Activated T-cell treated with anti-CD3 and anti-CD28 coated beads, Interleukin-2, amount 50 U/mL, for 24 hours (primary cell): Measurements from ENCODE around the gene BRF1.

Source experiments
- DNase-seq: peaks from one replicate; pipeline ENCODE4 v3.0.0-alpha.2; 2020
- H3K27ac Mint-ChIP-seq: 2 replicates; pipeline ENCODE4 v1.8.0; 2020; ENCODE audit warnings: mild to moderate bottlenecking, mixed read lengths
- H3K27me3 Mint-ChIP-seq: 2 replicates; pipeline ENCODE4 v1.8.0; 2020; ENCODE audit warnings: mixed read lengths
- H3K36me3 Mint-ChIP-seq: 2 replicates; pipeline ENCODE4 v1.8.0; 2020; ENCODE audit warnings: low read depth, mixed read lengths
- H3K4me1 Mint-ChIP-seq: 2 replicates; pipeline ENCODE4 v1.8.0; 2020; ENCODE audit warnings: low read depth, mixed read lengths
- H3K4me3 Mint-ChIP-seq: 2 replicates; pipeline ENCODE4 v1.8.0; 2020; ENCODE audit warnings: mild to moderate bottlenecking, moderate library complexity, mixed read lengths
- H3K9me3 Mint-ChIP-seq: 2 replicates; pipeline ENCODE4 v1.8.0; 2020; ENCODE audit warnings: mixed read lengths

BRF1 gene

GRCh38 chr14:105300542-105301102, at the start of gene BRF1:
Gene BRF1, minus strand, starts transcription at chr14:105301001. Its CDS starts 372 bp downstream, at chr14:105300629.
- Mint-ChIP-seq H3K9me3 (no peaks in the 10 kb centered on the region), H3K4me3 (peak within 1 kb of the TSS; percentile 90), H3K4me1 (peaks cover 39% of the 10 kb centered on the region)

GRCh38 chr14:105349992-105350391, 49.2 kb upstream of the BRF1 start:
- H3K27me3 Mint-ChIP-seq = no peaks in the 10 kb centered on the region

More at GRCh38 chr14:105300542-105301102, at the start of gene BRF1:
- DNase-seq = peak; percentile 99
- Mint-ChIP-seq H3K36me3 (peaks cover 9% of the 10 kb centered on the region), H3K27me3 (no peaks in the 10 kb centered on the region), H3K27ac (peak within 1 kb of the TSS; percentile 96)

GRCh38 chr14:105348945-105349699, 48.3 kb upstream of the BRF1 start:
- H3K4me1 Mint-ChIP-seq = peaks cover 3% of the 10 kb centered on the region
- no peaks in the 10 kb centered on the region for H3K27me3 Mint-ChIP-seq
- no peak for DNase-seq

More at GRCh38 chr14:105349992-105350391, 49.2 kb upstream of the BRF1 start:
- Mint-ChIP-seq H3K4me3 (no peak overlapping the region), H3K4me1 (peaks cover 3% of the 10 kb centered on the region), H3K9me3 (no peaks in the 10 kb centered on the region), H3K36me3 (peaks cover 2% of the 10 kb centered on the region), H3K27ac (no peak overlapping the region)
- no peak for DNase-seq

DNA sequence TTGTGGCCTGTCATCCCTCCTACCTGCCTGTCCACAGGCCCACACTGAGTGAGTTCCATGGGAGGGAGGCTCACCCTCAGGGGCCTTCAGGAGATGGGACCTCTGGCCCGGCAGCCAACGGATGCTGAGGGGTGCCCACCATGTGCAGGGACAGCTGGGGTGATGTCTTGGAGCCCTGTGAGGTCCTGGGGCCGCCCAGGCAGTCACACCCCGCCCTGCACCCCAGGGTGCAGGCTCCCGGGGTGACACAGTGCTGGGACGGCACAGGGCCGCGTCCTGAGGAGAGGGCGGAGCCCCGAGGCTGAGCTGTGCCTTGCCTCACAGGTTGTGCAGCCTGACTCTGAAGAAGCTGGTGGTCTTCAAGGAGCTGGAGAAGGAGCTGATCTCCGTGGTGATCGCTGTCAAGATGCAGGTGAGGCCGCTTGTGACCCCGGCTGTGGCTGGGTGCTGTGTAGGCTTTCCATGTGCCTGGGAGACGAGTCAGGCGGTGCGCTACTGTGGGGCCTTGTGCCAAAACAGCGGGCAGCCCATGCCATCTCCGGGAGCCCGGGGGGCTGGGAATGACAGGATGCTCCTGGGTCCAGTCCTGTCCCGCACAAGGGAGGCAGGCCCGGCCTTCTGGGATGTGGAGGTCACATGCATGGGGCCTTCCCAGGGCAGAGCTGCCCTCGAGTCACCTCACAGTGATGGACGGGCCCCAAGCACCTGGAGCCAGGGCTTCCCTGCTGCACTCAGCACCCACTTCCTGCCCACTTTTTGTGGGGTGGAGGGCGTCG, 47.6 kb upstream of the BRF1 start:
- Mint-ChIP-seq H3K36me3 (peaks cover 2% of the 10 kb centered on the region), H3K9me3 (no peaks in the 10 kb centered on the region), H3K4me1 (peaks cover 3% of the 10 kb centered on the region), H3K27me3 (no peaks in the 10 kb centered on the region), H3K4me3 (no peak overlapping the region), H3K27ac (no peak overlapping the region)
- no peak for DNase-seq

More at GRCh38 chr14:105348945-105349699, 48.3 kb upstream of the BRF1 start:
- no peaks in the 10 kb centered on the region for H3K9me3 Mint-ChIP-seq
- H3K36me3 Mint-ChIP-seq = peaks cover 2% of the 10 kb centered on the region
- no peak overlapping the region for H3K27ac Mint-ChIP-seq
- H3K4me3 Mint-ChIP-seq = no peak overlapping the region

DNA sequence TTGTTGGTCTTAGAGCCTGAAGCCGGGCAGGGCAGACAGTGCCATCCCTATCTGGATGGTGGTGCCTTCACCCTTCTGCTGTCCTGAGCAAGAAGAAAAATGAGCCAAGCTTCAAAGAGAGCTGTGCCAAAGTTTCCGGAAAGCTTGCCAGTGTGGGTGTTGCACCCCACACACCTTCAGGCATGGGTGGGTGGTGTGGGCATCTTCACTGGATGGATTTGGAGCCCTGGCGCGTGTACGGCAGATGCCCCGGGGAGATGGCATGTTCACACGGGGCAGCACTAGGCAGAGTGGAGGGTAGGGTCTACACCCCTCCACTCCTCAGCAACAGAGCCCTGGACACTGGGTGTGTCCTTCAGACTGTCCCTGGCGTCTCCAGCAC, 46.8 kb upstream of the BRF1 start:
- Mint-ChIP-seq H3K27ac (no peak overlapping the region), H3K4me3 (no peak overlapping the region)

DNA sequence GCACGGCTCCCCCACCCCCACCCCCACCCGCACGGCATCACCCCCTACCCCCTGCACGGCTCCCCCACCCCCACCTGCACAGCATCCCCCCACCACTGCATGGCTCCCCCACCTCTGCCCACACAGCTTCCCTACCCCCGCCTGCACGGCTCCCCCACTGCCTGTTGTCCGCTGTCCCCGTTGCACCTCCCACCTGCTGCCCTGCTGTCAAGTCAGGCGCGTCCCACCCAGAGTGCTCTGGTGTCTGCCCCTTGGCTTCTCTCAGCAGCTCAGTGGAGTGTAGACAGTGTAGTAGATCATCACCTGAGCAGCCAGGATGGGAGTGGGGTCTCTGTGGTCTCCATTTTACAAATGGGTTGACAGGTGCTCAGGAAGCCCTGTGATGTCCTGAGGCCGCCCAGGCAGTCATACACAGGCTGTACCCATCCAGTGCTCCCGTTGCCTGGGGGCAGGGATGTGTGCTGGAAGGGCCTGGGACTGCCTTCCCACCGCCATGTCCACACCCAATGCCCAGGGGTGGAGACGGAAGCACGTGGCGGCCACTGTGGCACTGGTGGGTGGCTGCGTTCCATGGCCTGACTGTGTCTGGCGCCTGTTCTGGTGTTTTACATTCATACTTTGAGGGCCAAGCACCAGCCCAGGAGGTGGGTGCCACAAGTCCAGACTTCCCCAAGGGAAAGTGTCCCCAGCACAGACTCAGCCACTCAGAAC, 46.2 kb upstream of the BRF1 start:
- no peak overlapping the region for H3K4me3 Mint-ChIP-seq
- H3K27ac Mint-ChIP-seq = no peak overlapping the region
- H3K9me3 Mint-ChIP-seq = no peaks in the 10 kb centered on the region
- peaks cover 2% of the 10 kb centered on the region for H3K36me3 Mint-ChIP-seq
- no peaks in the 10 kb centered on the region for H3K27me3 Mint-ChIP-seq
- no peak for DNase-seq
- peaks cover 1% of the 10 kb centered on the region for H3K4me1 Mint-ChIP-seq

More for the DNA sequence above, 46.8 kb upstream of the BRF1 start:
- no peak for DNase-seq
- Mint-ChIP-seq H3K27me3 (no peaks in the 10 kb centered on the region), H3K36me3 (peaks cover 2% of the 10 kb centered on the region), H3K9me3 (no peaks in the 10 kb centered on the region), H3K4me1 (peaks cover 3% of the 10 kb centered on the region)

GRCh38 chr14:105346200-105346533, 45.4 kb upstream of the BRF1 start:
- peaks cover 2% of the 10 kb centered on the region for H3K36me3 Mint-ChIP-seq
- DNase-seq = no peak
- no peak overlapping the region for H3K4me3 Mint-ChIP-seq
- H3K9me3 Mint-ChIP-seq = no peaks in the 10 kb centered on the region
- no peaks in the 10 kb centered on the region for H3K27me3 Mint-ChIP-seq
- no peak overlapping the region for H3K27ac Mint-ChIP-seq
- peaks cover 2% of the 10 kb centered on the region for H3K4me1 Mint-ChIP-seq

DNA sequence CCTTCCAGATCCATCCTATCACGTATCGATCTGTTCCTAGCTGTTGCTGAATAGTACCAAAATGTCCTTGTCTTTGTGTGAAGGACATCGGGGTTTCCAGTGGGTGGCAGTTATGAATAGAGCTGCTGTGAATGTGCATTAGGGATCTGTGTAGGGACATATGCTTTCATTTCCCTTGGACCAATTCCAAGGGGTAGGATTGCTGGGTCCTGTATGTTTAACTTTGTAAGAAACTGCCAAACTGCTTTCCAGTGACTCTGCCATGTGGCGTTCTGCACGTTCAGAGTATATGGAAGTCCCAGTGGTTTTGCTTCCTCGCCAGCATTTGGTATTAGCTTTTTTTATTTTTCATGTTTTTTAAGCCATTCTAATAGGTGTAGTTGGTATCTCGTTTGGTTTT, 42.4 kb upstream of the BRF1 start:
- peaks cover 2% of the 10 kb centered on the region for H3K36me3 Mint-ChIP-seq
- no peak for DNase-seq
- no peak overlapping the region for H3K4me3 Mint-ChIP-seq
- H3K4me1 Mint-ChIP-seq = peaks cover 10% of the 10 kb centered on the region
- no peaks in the 10 kb centered on the region for H3K27me3 Mint-ChIP-seq
- H3K27ac Mint-ChIP-seq = peak overlapping the region; percentile 1
- no peaks in the 10 kb centered on the region for H3K9me3 Mint-ChIP-seq

DNA sequence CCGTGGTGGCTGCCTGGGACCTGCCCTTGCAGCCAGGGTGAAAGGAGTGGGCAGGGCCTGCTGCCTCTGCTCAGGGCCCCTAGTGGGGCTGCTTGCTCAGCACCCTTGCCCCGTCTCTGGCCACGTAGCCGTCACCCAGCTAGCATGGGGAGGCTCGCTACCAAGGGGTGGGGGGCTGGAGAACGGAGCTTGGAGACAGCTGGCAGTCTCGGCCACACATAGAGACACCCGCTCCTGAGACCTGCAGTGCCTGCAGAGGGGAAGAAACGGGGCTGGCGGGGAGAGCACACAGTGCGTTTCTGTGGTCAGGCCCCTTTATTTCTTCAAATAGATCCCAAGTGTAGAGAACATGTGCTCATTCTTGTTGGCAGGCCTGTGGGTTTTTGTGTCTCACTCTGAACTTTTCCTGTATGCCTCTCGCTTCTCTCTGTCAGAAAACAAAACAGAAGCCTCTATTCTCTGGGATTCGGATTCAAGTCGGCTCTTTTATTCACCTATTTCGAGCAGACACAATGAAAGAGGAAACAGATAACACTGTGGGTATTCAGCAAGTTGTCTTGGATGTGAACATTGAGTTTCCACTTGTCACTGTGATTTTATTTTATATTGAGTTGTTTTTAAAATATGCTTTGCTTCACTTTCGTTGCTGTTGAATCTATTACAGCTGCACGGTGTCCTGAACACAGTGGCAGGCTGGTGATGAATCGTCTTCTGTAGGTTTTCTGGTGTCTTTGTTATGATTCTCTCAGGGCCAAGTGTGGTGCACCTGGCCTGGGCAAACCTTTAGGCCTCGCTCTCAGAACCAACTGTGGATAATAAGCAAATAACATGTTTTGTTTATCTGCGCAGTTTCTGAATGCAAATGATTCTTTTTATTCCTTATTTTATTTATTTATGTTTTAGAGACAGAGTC, 40.3 kb upstream of the BRF1 start:
- no peak overlapping the region for H3K4me3 Mint-ChIP-seq

DNA sequence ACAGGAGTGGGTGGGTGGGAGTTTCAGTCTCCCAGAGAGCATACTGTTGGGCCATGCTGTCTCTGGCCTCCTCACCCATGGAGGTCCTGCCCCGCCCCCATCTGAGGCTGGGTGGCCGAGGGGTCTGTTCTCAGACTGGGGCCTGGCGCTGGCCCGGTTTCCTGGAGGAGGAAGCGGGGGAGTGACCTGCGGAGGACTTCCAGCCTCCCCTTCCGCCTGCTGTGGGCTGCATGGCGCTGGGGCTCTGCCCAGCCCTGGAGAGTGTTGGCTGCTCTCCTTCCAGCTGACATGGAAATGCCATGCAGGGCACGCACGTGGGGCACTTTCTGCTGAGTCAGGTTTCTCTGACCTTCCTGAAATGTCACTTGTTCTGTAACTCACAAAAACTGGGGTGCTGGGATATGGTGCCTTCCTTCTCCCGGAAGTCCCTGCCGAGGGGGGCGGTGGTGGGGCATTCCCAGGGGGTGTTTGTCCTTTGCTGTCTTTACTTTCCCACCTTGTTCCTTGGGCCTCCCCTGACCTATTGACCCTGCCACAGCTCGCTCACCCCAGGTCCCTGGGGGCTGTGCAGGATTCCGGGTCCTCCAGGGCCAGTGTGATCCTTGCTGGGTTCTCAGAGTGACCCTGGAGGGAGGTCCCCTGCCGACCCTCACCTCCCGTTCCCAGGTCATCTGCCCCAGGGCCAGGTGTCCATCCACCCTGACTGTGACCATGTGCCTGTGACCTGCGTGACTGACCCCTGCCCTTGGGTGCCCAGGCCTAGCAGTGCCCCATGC, 37.4 kb upstream of the BRF1 start:
- H3K27ac Mint-ChIP-seq = no peak overlapping the region
- no peaks in the 10 kb centered on the region for H3K27me3 Mint-ChIP-seq
- H3K9me3 Mint-ChIP-seq = no peaks in the 10 kb centered on the region
- peaks cover 10% of the 10 kb centered on the region for H3K4me1 Mint-ChIP-seq
- H3K4me3 Mint-ChIP-seq = no peak overlapping the region
- H3K36me3 Mint-ChIP-seq = peaks cover 2% of the 10 kb centered on the region
- DNase-seq = no peak

More for the DNA sequence above, 40.3 kb upstream of the BRF1 start:
- no peak for DNase-seq
- peaks cover 10% of the 10 kb centered on the region for H3K4me1 Mint-ChIP-seq
- no peak overlapping the region for H3K27ac Mint-ChIP-seq
- no peaks in the 10 kb centered on the region for H3K9me3 Mint-ChIP-seq
- peaks cover 4% of the 10 kb centered on the region for H3K36me3 Mint-ChIP-seq
- H3K27me3 Mint-ChIP-seq = no peaks in the 10 kb centered on the region

- no peak overlapping the region for H3K4me3 Mint-ChIP-seq
- H3K9me3 Mint-ChIP-seq = no peaks in the 10 kb centered on the region
- H3K4me1 Mint-ChIP-seq = peaks cover 15% of the 10 kb centered on the region
- DNase-seq = no peak
- H3K36me3 Mint-ChIP-seq = peaks cover 2% of the 10 kb centered on the region
- H3K27ac Mint-ChIP-seq = no peak overlapping the region
- no peaks in the 10 kb centered on the region for H3K27me3 Mint-ChIP-seq
Observed at GRCh38 chr14:105337433-105337832, 36.6 kb upstream of the BRF1 start.

- H3K4me1 Mint-ChIP-seq = peaks cover 21% of the 10 kb centered on the region
- DNase-seq = no peak
- no peaks in the 10 kb centered on the region for H3K9me3 Mint-ChIP-seq
- no peak overlapping the region for H3K4me3 Mint-ChIP-seq
- H3K36me3 Mint-ChIP-seq = peaks cover 2% of the 10 kb centered on the region
- no peak overlapping the region for H3K27ac Mint-ChIP-seq
- no peaks in the 10 kb centered on the region for H3K27me3 Mint-ChIP-seq
Observed at GRCh38 chr14:105336477-105337287, 35.9 kb upstream of the BRF1 start.
